Activated CD4-positive, alpha-beta T cell treated with anti-CD3 and anti-CD28 coated beads for 24 hours (primary cell): ENCODE results near the gene RND3.

Experiments
- DNase-seq, 2 donors: peaks; one replicate each; pipeline ENCODE4 v3.0.0-alpha.2; 2020; ENCODE audit warnings: low read depth in 2 of 2

RND3 gene

GRCh38 chr2:150441784-150442183 lies 45.7 kb downstream of the RND3 start:
- DNase-seq, result no peak

GRCh38 chr2:150441226-150441625 lies 46.2 kb downstream of the RND3 start:
- no peak for DNase-seq

- DNase-seq, result no peak
These were observed 48.8 kb downstream of the RND3 start for GRCh38 chr2:150438654-150439053.

GRCh38 chr2:150438041-150438440 lies 49.4 kb downstream of the RND3 start:
- no peak for DNase-seq

- DNase-seq, result no peak
These were observed 55.2 kb downstream of the RND3 start for GRCh38 chr2:150432312-150432625.

GRCh38 chr2:150431561-150432311 lies 55.7 kb downstream of the RND3 start:
- no peak for DNase-seq

GRCh38 chr2:150429384-150429961 lies 58.0 kb downstream of the RND3 start:
- no peak for DNase-seq

- DNase-seq, result no peak
These were observed 58.8 kb downstream of the RND3 start for GRCh38 chr2:150428641-150429040.

- no peak for DNase-seq
These were observed 60.2 kb downstream of the RND3 start for GRCh38 chr2:150427298-150427697.

GRCh38 chr2:150426724-150427123 lies 60.7 kb downstream of the RND3 start:
- DNase-seq, result no peak

- DNase-seq, result no peak
These were observed 61.2 kb downstream of the RND3 start for GRCh38 chr2:150426315-150426714.

- no peak for DNase-seq
These were observed 62.1 kb downstream of the RND3 start for GRCh38 chr2:150425121-150425955.

- DNase-seq, result no peak
These were observed 63.1 kb downstream of the RND3 start for GRCh38 chr2:150424406-150424805.

- DNase-seq, result no peak
These were observed 66.3 kb downstream of the RND3 start for GRCh38 chr2:150421126-150421651.

- DNase-seq, result no peak
These were observed 68.6 kb downstream of the RND3 start for GRCh38 chr2:150418916-150419315.
